MM.1S (cell line): Measurements from ENCODE around the gene PSTPIP2.
A peak's percentile ranks its signal among the peaks of the same experiment; 100 is the strongest.

ENCODE experiments used
- DNase-seq: peaks from one replicate; pipeline ENCODE4 v3.0.0-alpha.2; 2015
- H2AFZ ChIP-seq: fragments of 300-600 bp; sonication (generic); 2 replicates; pipeline ENCODE4 v1.6.0; 2016; ENCODE audit warnings: antibody characterized with exemption, low read length
- H3F3A ChIP-seq: fragments of 300-600 bp; sonication (generic); 2 replicates; pipeline ENCODE4 v1.6.1; 2016; ENCODE audit warnings: mild to moderate bottlenecking, antibody characterized with exemption, low read length, moderate library complexity, mixed read lengths; ENCODE audit not compliant: insufficient read depth
- H3K27ac ChIP-seq: fragments of 300-600 bp; sonication (generic); 2 replicates; pipeline ENCODE4 v1.5.1; 2016; ENCODE audit warnings: mild to moderate bottlenecking, low read length
- H3K27me3 ChIP-seq: fragments of 300-600 bp; sonication (generic); replicated peaks from 2 replicates; pipeline ENCODE4 v1.6.0; 2016; ENCODE audit warnings: low read length; ENCODE audit not compliant: insufficient read depth
- H3K36me3 ChIP-seq: fragments of 300-600 bp; sonication (generic); replicated peaks from 2 replicates; pipeline ENCODE4 v1.6.1; 2016; ENCODE audit warnings: mild to moderate bottlenecking, low read length, mixed read lengths; ENCODE audit not compliant: insufficient read depth
- H3K4me1 ChIP-seq: fragments of 300-600 bp; sonication (generic); 2 replicates; pipeline ENCODE4 v1.6.1; 2016; ENCODE audit warnings: low read length, mixed read lengths
- H3K4me2 ChIP-seq: fragments of 300-600 bp; sonication (generic); 2 replicates; pipeline ENCODE4 v1.6.0; 2016; ENCODE audit warnings: low read depth, low read length
- H3K4me3 ChIP-seq: fragments of 300-600 bp; sonication (generic); 2 replicates; pipeline ENCODE4 v1.5.1; 2016; ENCODE audit warnings: low read length, mixed read lengths
- H3K79me2 ChIP-seq: fragments of 300-600 bp; sonication (generic); 2 replicates; pipeline ENCODE4 v1.6.1; 2016; ENCODE audit warnings: mixed run types, low read length, mixed read lengths
- H3K9ac ChIP-seq: fragments of 300-600 bp; sonication (generic); 2 replicates; pipeline ENCODE4 v1.6.1; 2016; ENCODE audit warnings: low read length, mixed read lengths
- H3K9me2 ChIP-seq: fragments of 300-600 bp; sonication (generic); replicated peaks from 2 replicates; pipeline ENCODE4 v1.6.1; 2016; ENCODE audit warnings: mild to moderate bottlenecking, low read length, mixed read lengths; ENCODE audit not compliant: insufficient read depth
- H3K9me3 ChIP-seq: fragments of 300-600 bp; sonication (generic); replicated peaks from 2 replicates; pipeline ENCODE4 v1.6.1; 2016; ENCODE audit warnings: mild to moderate bottlenecking, low read length, mixed read lengths; ENCODE audit not compliant: insufficient read depth
- H4K20me1 ChIP-seq: fragments of 300-600 bp; sonication (generic); 2 replicates; pipeline ENCODE4 v1.6.1; 2016; ENCODE audit warnings: mild to moderate bottlenecking, low read length, moderate library complexity, mixed read lengths; ENCODE audit not compliant: insufficient read depth
- CTCF ChIP-seq: fragments of 300-600 bp; sonication (generic); IDR thresholded peaks from 2 replicates; pipeline ENCODE4 v1.5.1; 2016; ENCODE audit warnings: antibody characterized with exemption, low read length, mixed read lengths
- EZH2 ChIP-seq: fragments of 300-600 bp; sonication (generic); optimal IDR thresholded peaks from 2 replicates; pipeline ENCODE3; 2017; ENCODE audit warnings: low read depth, mild to moderate bottlenecking, antibody characterized with exemption, low read length, mixed read lengths
- EZH2phosphoT487 ChIP-seq: fragments of 300-600 bp; sonication (generic); IDR thresholded peaks from 2 replicates; pipeline ENCODE4 v1.6.1; 2018; ENCODE audit warnings: antibody characterized with exemption, low read length

Gene PSTPIP2

GRCh38 chr18:46071653-46072375 is at the start of gene PSTPIP2:
Gene PSTPIP2 (minus strand): TSS chr18:46072260. CDS start chr18:46072188, 72 bp downstream.
- Histone ChIP-seq H3K9me3 (no peaks in the 10 kb centered on the region), H3F3A (peaks cover 3% of the 10 kb centered on the region), H3K4me1 (peaks cover 3% of the 10 kb centered on the region; the same call in 1 of the 2 replicates), H3K27me3 (no peaks in the 10 kb centered on the region), H4K20me1 (no peaks in the 10 kb centered on the region), H3K4me3 (peak within 1 kb of the TSS; percentile 65), H3K36me3 (no peaks in the 10 kb centered on the region), H3K9me2 (no peaks in the 10 kb centered on the region), H3K79me2 (0 out of 2 replicates have a peak, but pooled peaks cover 3% of the 10 kb centered on the region), H3K27ac (no peak within 1 kb of the TSS), H3K9ac (peak within 1 kb of the TSS; percentile 55; the same call in 1 of the 2 replicates), H3K4me2 (peak within 1 kb of the TSS; percentile 68), H2AFZ (peak within 1 kb of the TSS; percentile 30)
- DNase-seq: no peak
- TF ChIP-seq EZH2 (no peak), CTCF (no peak), EZH2phosphoT487 (no peak)

- H3K4me2 ChIP-seq: no peak overlapping the region
- H3F3A ChIP-seq: no peaks in the 10 kb centered on the region; the same call in 1 of the 2 replicates
- no peaks in the 10 kb centered on the region for H3K36me3 ChIP-seq
- no peaks in the 10 kb centered on the region for H3K79me2 ChIP-seq
- no peaks in the 10 kb centered on the region for H4K20me1 ChIP-seq
- no peaks in the 10 kb centered on the region for H3K9me2 ChIP-seq
- H3K27me3 ChIP-seq: no peaks in the 10 kb centered on the region
- TF ChIP-seq EZH2phosphoT487 (no peak), CTCF (no peak), EZH2 (no peak)
- no peaks in the 10 kb centered on the region for H3K9me3 ChIP-seq
- no peaks in the 10 kb centered on the region for H3K4me1 ChIP-seq
- no peak overlapping the region for H2AFZ ChIP-seq
- DNase-seq: no peak
- H3K9ac ChIP-seq: no peak overlapping the region
- no peak overlapping the region for H3K4me3 ChIP-seq
- no peak overlapping the region for H3K27ac ChIP-seq
These were observed 41.7 kb upstream of the PSTPIP2 start for GRCh38 chr18:46113751-46114150.

- Histone ChIP-seq H3K36me3 (no peaks in the 10 kb centered on the region), H3K79me2 (0 out of 2 replicates have a peak, but pooled peaks cover 5% of the 10 kb centered on the region), H3K4me2 (no peak overlapping the region)
These were observed 38.3 kb upstream of the PSTPIP2 start for GRCh38 chr18:46110406-46110805.

More at GRCh38 chr18:46110406-46110805, 38.3 kb upstream of the PSTPIP2 start:
- no peaks in the 10 kb centered on the region for H3F3A ChIP-seq
- H3K9me2 ChIP-seq: no peaks in the 10 kb centered on the region
- DNase-seq: no peak
- no peak overlapping the region for H2AFZ ChIP-seq
- no peaks in the 10 kb centered on the region for H3K9me3 ChIP-seq
- no peaks in the 10 kb centered on the region for H3K27me3 ChIP-seq
- H3K9ac ChIP-seq: no peak overlapping the region
- H3K4me1 ChIP-seq: no peaks in the 10 kb centered on the region
- TF ChIP-seq EZH2phosphoT487 (no peak), EZH2 (no peak), CTCF (no peak)
- no peaks in the 10 kb centered on the region for H4K20me1 ChIP-seq
- no peak overlapping the region for H3K27ac ChIP-seq
- H3K4me3 ChIP-seq: no peak overlapping the region
